HEK293 (cell line): ENCODE results near the gene ATXN2.
A peak's percentile ranks its signal among the peaks of the same experiment; 100 is the strongest.

Experiments used
- CTCF ChIA-PET: fragments of 350-600 bp; formaldehyde crosslinking; extraction: SDS; loops from one replicate; lab custom pipeline; 2021; ENCODE audit warnings: antibody characterized with exemption; lab: Yijun Ruan, JAX
- POLR2A ChIA-PET: fragments of 300-600 bp; formaldehyde crosslinking; extraction: SDS; loops from one replicate; lab custom pipeline; 2020; ENCODE audit warnings: antibody characterized with exemption, inconsistent platforms; lab: Yijun Ruan, JAX
- H3K27ac ChIP-seq: fragments of 200-500 bp; sonication (Bioruptor generic); 2 replicates; pipeline ENCODE4 v1.5.1; 2014; ENCODE audit warnings: low read depth, low read length, control low read depth, inconsistent platforms; ENCODE audit errors: extremely low read depth
- H3K36me3 ChIP-seq, 2 experiments: fragments of 200-500 bp in 1 of 2; sonication (Bioruptor generic) in 1 of 2; 1 replicate in 1 of 2; 2 replicates in 1 of 2; pipeline ENCODE4 v1.5.1; 2014 to 2017; ENCODE audit warnings: inconsistent platforms in 2 of 2, low read length in 2 of 2; ENCODE audit not compliant: control insufficient read depth in 2 of 2, insufficient read depth in 1 of 2
- H3K4me1 ChIP-seq: fragments of 200-500 bp; sonication (Bioruptor generic); 2 replicates; pipeline ENCODE4 v1.5.1; 2014; ENCODE audit warnings: mild to moderate bottlenecking, low read length, inconsistent platforms; ENCODE audit not compliant: control insufficient read depth, insufficient read depth
- H3K4me3 ChIP-seq: 2 replicates; pipeline ENCODE4 v1.5.1; 2011; ENCODE audit warnings: low read depth, mild to moderate bottlenecking, control low read depth, low read length, moderate library complexity
- H3K9me3 ChIP-seq: fragments of 200-500 bp; sonication (Bioruptor generic); 2 replicates; pipeline ENCODE4 v1.5.1; 2014; ENCODE audit warnings: low read depth, low read length, inconsistent platforms; ENCODE audit not compliant: control insufficient read depth, insufficient read depth
- GLIS1 ChIP-seq: fragments of 450-650 bp; formaldehyde crosslinking; IDR thresholded peaks from 2 replicates; pipeline ENCODE4 v1.5.1; 2016; ENCODE audit warnings: missing biosample characterization, missing genetic modification characterization
- KLF8 ChIP-seq: fragments of 450-650 bp; formaldehyde crosslinking; IDR thresholded peaks from 2 replicates; pipeline ENCODE4 v1.5.1; 2016; ENCODE audit warnings: missing biosample characterization, missing genetic modification characterization
- YY1 ChIP-seq: fragments of 450-650 bp; formaldehyde crosslinking; IDR thresholded peaks from 2 replicates; pipeline ENCODE4 v1.5.1; 2018; ENCODE audit warnings: missing biosample characterization, missing genetic modification characterization
- YY2 ChIP-seq: fragments of 450-650 bp; formaldehyde crosslinking; IDR thresholded peaks from 2 replicates; pipeline ENCODE4 v1.5.1; 2016; ENCODE audit warnings: missing biosample characterization, missing genetic modification characterization
- ZBTB17 ChIP-seq: fragments of 450-650 bp; formaldehyde crosslinking; IDR thresholded peaks from 2 replicates; pipeline ENCODE4 v1.5.1; 2016; ENCODE audit warnings: missing biosample characterization, missing genetic modification characterization
- ZBTB48 ChIP-seq: fragments of 450-650 bp; formaldehyde crosslinking; IDR thresholded peaks from 2 replicates; pipeline ENCODE4 v1.5.1; 2016; ENCODE audit warnings: missing biosample characterization, missing genetic modification characterization
- ZBTB7A ChIP-seq: fragments of 450-650 bp; formaldehyde crosslinking; IDR thresholded peaks from 2 replicates; pipeline ENCODE4 v1.5.1; 2016; ENCODE audit warnings: low read depth, missing biosample characterization, missing genetic modification characterization
- ZBTB8A ChIP-seq: fragments of 450-650 bp; formaldehyde crosslinking; IDR thresholded peaks from 2 replicates; pipeline ENCODE4 v1.5.1; 2016; ENCODE audit warnings: missing biosample characterization, missing genetic modification characterization
- ZIC2 ChIP-seq: fragments of 450-650 bp; formaldehyde crosslinking; IDR thresholded peaks from 2 replicates; pipeline ENCODE4 v1.5.1; 2016; ENCODE audit warnings: missing biosample characterization, missing genetic modification characterization
- ZNF16 ChIP-seq: fragments of 450-650 bp; formaldehyde crosslinking; IDR thresholded peaks from 2 replicates; pipeline ENCODE4 v1.5.1; 2016; ENCODE audit warnings: low read depth, missing biosample characterization, missing genetic modification characterization
- ZNF18 ChIP-seq: fragments of 450-650 bp; formaldehyde crosslinking; IDR thresholded peaks from 2 replicates; pipeline ENCODE4 v1.5.1; 2016; ENCODE audit warnings: missing biosample characterization, missing genetic modification characterization
- ZNF341 ChIP-seq: fragments of 450-650 bp; formaldehyde crosslinking; IDR thresholded peaks from 2 replicates; pipeline ENCODE4; 2016; ENCODE audit warnings: low read depth, missing biosample characterization, missing genetic modification characterization
- ZNF549 ChIP-seq: fragments of 450-650 bp; IDR thresholded peaks from 2 replicates; pipeline ENCODE4 v1.5.1; 2018; ENCODE audit warnings: missing biosample characterization, missing genetic modification characterization, mild to moderate bottlenecking, inconsistent platforms, moderate library complexity
- ZNF600 ChIP-seq: fragments of 450-650 bp; formaldehyde crosslinking; IDR thresholded peaks from 2 replicates; pipeline ENCODE4 v1.5.1; 2016; ENCODE audit warnings: missing biosample characterization, missing genetic modification characterization
- ZNF843 ChIP-seq: fragments of 450-650 bp; formaldehyde crosslinking; IDR thresholded peaks from 2 replicates; pipeline ENCODE4 v1.5.1; 2016; ENCODE audit warnings: missing biosample characterization, missing genetic modification characterization
- ZSCAN23 ChIP-seq: fragments of 450-650 bp; formaldehyde crosslinking; IDR thresholded peaks from 2 replicates; pipeline ENCODE4 v1.5.1; 2016; ENCODE audit warnings: missing biosample characterization, missing genetic modification characterization
- ZSCAN30 ChIP-seq: fragments of 450-650 bp; IDR thresholded peaks from 2 replicates; pipeline ENCODE4 v1.5.1; 2018; ENCODE audit warnings: missing biosample characterization, mild to moderate bottlenecking, missing genetic modification characterization, moderate library complexity
- TF ChIP-seq, protein P1 (sequence below): fragments of 450-650 bp; formaldehyde crosslinking; IDR thresholded peaks from 2 replicates; pipeline ENCODE4 v1.5.1; 2017; ENCODE audit warnings: missing biosample characterization, missing genetic modification characterization
- TF ChIP-seq, protein P2 (sequence below): fragments of 450-650 bp; formaldehyde crosslinking; IDR thresholded peaks from 2 replicates; pipeline ENCODE4 v1.5.1; 2016; ENCODE audit warnings: missing biosample characterization, missing genetic modification characterization
- TF ChIP-seq, protein P3 (sequence below): fragments of 450-650 bp; formaldehyde crosslinking; conservative IDR thresholded peaks from 2 replicates; pipeline ENCODE4 v1.5.1; 2016; ENCODE audit warnings: low read depth, missing biosample characterization, missing genetic modification characterization
- TF ChIP-seq, protein P4 (sequence below): fragments of 450-650 bp; formaldehyde crosslinking; IDR thresholded peaks from 2 replicates; pipeline ENCODE4 v1.5.1; 2016; ENCODE audit warnings: missing biosample characterization, missing genetic modification characterization
- TF ChIP-seq, protein P5 (sequence below): fragments of 450-650 bp; IDR thresholded peaks from 2 replicates; pipeline ENCODE4 v1.5.1; 2018; ENCODE audit warnings: missing biosample characterization, missing genetic modification characterization

ATXN2 gene

DNA sequence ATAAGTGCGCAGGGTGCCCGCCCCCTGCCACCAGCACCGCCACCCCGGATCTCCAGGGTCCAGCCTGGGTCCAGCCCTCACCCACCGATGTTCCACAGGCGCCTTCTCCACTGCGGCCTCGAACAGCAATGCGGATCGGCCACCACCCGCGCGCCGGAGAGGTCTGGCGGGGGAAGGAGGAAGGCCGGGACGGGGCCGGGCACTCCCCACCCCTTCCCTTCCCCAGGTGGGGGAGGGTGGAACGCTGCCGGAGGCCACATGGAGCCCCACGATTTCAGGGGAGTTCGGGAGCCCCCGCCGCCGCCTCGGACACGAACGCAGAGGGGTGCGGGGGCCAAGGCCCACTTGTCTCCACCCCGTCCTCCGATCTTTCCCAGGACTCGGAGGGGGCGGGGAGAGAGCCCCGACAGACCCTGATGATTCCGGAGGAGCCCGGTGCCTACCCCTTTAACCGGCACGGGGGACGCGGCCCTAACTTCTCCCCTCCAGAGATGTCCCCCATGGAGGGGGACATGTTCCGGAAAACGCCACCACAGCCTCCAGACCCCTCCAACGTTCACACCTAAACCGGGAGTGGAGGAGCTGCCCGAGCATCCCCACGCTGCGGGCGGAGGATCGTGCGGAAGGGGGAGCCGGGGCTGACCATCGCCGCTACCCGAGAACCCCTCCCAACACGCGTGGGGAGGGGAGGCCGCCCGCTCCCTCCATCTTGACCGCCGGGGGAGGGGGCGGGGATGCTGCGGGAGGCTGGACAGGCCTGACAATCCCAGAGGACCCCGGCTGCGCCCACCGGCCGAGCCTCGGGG lies 1.1 kb downstream of the ATXN2 start:
- Histone ChIP-seq H3K4me3 (peak overlapping the region; percentile 98), H3K4me1 (peaks cover 17% of the 10 kb centered on the region; the same call in 1 of the 2 replicates), H3K27ac (peak overlapping the region; percentile 99), H3K9me3 (no peaks in the 10 kb centered on the region), H3K36me3 (no peaks in the 10 kb centered on the region; a peak in 1 of 3 replicates)
- ChIA-PET POLR2A (interaction anchor here (1.0 kb wide), 1 partner anchor 13 kb away, joined by 3 read pairs; no protein-coding TSS in a partner anchor), CTCF (interaction anchor here (1.2 kb wide), 1 partner anchor 12 kb away, joined by 3 read pairs; no protein-coding TSS in a partner anchor)
- peak; percentile 61; the same call in 1 of the 2 replicates for TF ChIP-seq KLF8 (tag by site-specific recombination)
- TF ChIP-seq ZBTB17 = peak; percentile 81; the same call in 1 of the 2 replicates
- TF ChIP-seq ZNF16 (tag by site-specific recombination) = no peak
- TF ChIP-seq ZBTB7A = peak; percentile 74
- peak; percentile 36; the same call in 1 of the 2 replicates for TF ChIP-seq ZBTB48 (tag by site-specific recombination)
- TF ChIP-seq, protein P1, sequence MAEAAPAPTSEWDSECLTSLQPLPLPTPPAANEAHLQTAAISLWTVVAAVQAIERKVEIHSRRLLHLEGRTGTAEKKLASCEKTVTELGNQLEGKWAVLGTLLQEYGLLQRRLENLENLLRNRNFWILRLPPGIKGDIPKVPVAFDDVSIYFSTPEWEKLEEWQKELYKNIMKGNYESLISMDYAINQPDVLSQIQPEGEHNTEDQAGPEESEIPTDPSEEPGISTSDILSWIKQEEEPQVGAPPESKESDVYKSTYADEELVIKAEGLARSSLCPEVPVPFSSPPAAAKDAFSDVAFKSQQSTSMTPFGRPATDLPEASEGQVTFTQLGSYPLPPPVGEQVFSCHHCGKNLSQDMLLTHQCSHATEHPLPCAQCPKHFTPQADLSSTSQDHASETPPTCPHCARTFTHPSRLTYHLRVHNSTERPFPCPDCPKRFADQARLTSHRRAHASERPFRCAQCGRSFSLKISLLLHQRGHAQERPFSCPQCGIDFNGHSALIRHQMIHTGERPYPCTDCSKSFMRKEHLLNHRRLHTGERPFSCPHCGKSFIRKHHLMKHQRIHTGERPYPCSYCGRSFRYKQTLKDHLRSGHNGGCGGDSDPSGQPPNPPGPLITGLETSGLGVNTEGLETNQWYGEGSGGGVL (tag by site-specific recombination) = peak; percentile 88
- peak; percentile 40; the same call in 1 of the 2 replicates for TF ChIP-seq ZNF18 (tag by site-specific recombination)
- peak; percentile 9; the same call in 1 of the 2 replicates for TF ChIP-seq ZNF843 (tag by site-specific recombination)
- TF ChIP-seq, protein P2, sequence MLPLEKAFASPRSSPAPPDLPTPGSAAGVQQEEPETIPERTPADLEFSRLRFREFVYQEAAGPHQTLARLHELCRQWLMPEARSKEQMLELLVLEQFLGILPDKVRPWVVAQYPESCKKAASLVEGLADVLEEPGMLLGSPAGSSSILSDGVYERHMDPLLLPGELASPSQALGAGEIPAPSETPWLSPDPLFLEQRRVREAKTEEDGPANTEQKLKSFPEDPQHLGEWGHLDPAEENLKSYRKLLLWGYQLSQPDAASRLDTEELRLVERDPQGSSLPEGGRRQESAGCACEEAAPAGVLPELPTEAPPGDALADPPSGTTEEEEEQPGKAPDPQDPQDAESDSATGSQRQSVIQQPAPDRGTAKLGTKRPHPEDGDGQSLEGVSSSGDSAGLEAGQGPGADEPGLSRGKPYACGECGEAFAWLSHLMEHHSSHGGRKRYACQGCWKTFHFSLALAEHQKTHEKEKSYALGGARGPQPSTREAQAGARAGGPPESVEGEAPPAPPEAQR (tag by site-specific recombination) = no peak
- peak; percentile 55; the same call in 1 of the 2 replicates for TF ChIP-seq ZIC2
- TF ChIP-seq ZBTB8A = peak; percentile 19; the same call in 1 of the 2 replicates
- TF ChIP-seq, protein P3, sequence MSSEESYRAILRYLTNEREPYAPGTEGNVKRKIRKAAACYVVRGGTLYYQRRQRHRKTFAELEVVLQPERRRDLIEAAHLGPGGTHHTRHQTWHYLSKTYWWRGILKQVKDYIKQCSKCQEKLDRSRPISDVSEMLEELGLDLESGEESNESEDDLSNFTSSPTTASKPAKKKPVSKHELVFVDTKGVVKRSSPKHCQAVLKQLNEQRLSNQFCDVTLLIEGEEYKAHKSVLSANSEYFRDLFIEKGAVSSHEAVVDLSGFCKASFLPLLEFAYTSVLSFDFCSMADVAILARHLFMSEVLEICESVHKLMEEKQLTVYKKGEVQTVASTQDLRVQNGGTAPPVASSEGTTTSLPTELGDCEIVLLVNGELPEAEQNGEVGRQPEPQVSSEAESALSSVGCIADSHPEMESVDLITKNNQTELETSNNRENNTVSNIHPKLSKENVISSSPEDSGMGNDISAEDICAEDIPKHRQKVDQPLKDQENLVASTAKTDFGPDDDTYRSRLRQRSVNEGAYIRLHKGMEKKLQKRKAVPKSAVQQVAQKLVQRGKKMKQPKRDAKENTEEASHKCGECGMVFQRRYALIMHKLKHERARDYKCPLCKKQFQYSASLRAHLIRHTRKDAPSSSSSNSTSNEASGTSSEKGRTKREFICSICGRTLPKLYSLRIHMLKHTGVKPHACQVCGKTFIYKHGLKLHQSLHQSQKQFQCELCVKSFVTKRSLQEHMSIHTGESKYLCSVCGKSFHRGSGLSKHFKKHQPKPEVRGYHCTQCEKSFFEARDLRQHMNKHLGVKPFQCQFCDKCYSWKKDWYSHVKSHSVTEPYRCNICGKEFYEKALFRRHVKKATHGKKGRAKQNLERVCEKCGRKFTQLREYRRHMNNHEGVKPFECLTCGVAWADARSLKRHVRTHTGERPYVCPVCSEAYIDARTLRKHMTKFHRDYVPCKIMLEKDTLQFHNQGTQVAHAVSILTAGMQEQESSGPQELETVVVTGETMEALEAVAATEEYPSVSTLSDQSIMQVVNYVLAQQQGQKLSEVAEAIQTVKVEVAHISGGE (tag by site-specific recombination) = peak; percentile 55
- peak; percentile 39; the same call in 1 of the 2 replicates for TF ChIP-seq YY2 (tag by site-specific recombination)
- TF ChIP-seq ZSCAN30 = peak; percentile 43; the same call in 1 of the 2 replicates
- TF ChIP-seq, protein P4, sequence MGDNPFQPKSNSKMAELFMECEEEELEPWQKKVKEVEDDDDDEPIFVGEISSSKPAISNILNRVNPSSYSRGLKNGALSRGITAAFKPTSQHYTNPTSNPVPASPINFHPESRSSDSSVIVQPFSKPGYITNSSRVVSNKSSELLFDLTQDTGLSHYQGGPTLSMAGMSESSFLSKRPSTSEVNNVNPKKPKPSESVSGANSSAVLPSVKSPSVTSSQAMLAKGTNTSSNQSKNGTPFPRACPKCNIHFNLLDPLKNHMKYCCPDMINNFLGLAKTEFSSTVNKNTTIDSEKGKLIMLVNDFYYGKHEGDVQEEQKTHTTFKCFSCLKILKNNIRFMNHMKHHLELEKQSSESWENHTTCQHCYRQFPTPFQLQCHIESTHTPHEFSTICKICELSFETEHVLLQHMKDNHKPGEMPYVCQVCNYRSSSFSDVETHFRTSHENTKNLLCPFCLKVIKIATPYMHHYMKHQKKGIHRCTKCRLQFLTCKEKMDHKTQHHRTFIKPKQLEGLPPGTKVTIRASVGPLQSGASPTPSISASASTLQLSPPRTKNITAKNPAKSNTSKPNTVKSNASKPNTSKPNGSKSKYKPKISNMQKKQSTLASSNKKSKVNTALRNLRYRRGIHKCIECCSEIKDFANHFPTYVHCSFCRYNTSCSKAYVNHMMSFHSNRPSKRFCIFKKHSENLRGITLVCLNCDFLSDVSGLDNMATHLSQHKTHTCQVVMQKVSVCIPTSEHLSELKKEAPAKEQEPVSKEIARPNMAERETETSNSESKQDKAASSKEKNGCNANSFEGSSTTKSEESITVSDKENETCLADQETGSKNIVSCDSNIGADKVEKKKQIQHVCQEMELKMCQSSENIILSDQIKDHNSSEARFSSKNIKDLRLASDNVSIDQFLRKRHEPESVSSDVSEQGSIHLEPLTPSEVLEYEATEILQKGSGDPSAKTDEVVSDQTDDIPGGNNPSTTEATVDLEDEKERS (tag by site-specific recombination) = no peak
- TF ChIP-seq, protein P5, sequence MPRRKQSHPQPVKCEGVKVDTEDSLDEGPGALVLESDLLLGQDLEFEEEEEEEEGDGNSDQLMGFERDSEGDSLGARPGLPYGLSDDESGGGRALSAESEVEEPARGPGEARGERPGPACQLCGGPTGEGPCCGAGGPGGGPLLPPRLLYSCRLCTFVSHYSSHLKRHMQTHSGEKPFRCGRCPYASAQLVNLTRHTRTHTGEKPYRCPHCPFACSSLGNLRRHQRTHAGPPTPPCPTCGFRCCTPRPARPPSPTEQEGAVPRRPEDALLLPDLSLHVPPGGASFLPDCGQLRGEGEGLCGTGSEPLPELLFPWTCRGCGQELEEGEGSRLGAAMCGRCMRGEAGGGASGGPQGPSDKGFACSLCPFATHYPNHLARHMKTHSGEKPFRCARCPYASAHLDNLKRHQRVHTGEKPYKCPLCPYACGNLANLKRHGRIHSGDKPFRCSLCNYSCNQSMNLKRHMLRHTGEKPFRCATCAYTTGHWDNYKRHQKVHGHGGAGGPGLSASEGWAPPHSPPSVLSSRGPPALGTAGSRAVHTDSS (tag by site-specific recombination) = peak; percentile 43; the same call in 1 of the 2 replicates
- peak; percentile 71; the same call in 1 of the 2 replicates for TF ChIP-seq YY1 (tag by site-specific recombination)
- peak; percentile 49 for TF ChIP-seq ZNF341 (tag by site-specific recombination)
- no peak for TF ChIP-seq ZNF549
- peak; percentile 6; the same call in 1 of the 2 replicates for TF ChIP-seq ZNF600
- TF ChIP-seq ZSCAN23 (tag by site-specific recombination) = peak; percentile 0; the same call in 1 of the 2 replicates
- TF ChIP-seq GLIS1 (tag by site-specific recombination) = peak; percentile 75
